Measurements from ENCODE around the gene ARHGAP24. TPM values are rescaled to one million over a fixed set of nuclear protein-coding genes. Genes with fewer than 3 reads are reported as not detected.
"Not testable (repeated sequence)": the region's sequence is repeated elsewhere in the genome, so short reads cannot be mapped to it uniquely, and the experiment has no call there.

The ARHGAP24 gene
- total RNA-seq, 2 donors from 2014 or later, result 26.9 to 47.2 TPM

DNA sequence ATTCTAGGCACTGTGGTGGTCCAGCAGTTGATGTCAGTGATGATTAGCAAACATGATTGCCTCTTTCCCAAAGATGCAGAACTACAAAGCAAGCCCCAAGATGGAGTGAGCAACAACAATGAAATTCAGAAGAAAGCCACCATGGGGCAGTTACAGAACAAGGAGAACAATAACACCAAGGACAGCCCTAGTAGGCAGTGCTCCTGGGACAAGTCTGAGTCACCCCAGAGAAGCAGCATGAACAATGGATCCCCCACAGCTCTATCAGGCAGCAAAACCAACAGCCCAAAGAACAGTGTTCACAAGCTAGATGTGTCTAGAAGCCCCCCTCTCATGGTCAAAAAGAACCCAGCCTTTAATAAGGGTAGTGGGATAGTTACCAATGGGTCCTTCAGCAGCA is 519.6 kb downstream of the ARHGAP24 start:
- DNase-seq (ENCODE audit: low spot score), result no peak
- intact Hi-C loops (cut with DNase I), result no loop called here

DNA sequence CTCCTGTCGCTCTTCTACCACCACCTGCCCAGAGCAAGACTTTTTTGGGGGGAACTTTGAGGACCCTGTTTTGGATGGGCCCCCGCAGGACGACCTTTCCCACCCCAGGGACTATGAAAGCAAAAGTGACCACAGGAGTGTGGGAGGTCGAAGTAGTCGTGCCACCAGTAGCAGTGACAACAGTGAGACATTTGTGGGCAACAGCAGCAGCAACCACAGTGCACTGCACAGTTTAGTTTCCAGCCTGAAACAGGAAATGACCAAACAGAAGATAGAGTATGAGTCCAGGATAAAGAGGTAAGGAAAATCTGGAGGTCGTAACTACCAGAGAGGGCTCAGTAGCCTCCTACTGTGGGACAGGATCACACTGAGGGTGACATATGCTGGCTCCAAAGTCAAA is 520.4 kb downstream of the ARHGAP24 start:
- intact Hi-C loops (cut with DNase I), result no loop called here
- DNase-seq (ENCODE audit: low spot score), result no peak

DNA sequence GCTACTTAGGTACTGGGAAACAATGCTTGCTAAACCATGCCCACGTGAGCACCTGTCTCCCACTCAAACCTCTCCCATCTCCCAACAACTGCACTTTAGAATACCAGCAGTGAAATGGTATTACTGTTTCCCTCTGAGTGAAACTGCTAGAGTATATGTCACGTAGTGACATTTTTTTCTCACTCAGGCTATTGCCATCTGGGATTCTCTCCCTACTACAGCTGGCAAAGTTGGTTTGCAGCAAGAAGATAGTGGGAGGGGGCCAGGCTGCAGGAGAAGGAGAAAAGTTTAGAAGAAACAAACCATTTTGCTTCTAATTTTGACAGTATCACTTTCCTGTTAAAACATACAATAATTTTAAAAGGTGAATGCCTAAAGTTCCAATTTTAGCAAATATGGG is 526.6 kb downstream of the ARHGAP24 start:
- DNase-seq (ENCODE audit: low spot score), result no peak
- intact Hi-C loops (cut with DNase I), result no loop called here

DNA sequence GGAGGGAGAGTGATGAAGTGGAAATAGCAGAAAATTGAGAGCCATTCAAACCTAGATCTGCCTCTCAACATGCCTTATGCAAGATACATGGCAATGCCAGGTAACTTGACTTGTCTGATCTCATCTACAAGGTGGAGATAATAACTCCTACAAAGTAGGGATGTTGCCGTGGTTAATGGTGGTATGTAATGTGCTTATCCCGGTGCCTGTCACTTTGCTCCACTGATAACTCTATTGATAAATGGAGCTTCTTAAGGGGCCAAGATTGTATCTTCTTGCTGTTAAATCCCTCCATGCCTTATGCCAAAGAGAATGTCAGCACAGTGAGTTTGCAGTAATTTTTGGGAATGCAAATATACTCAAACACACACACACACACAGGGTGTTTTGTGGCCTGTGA is 529.1 kb downstream of the ARHGAP24 start:
- no peak for DNase-seq (ENCODE audit: low spot score)
- intact Hi-C loops (cut with DNase I), result no loop called here

DNA sequence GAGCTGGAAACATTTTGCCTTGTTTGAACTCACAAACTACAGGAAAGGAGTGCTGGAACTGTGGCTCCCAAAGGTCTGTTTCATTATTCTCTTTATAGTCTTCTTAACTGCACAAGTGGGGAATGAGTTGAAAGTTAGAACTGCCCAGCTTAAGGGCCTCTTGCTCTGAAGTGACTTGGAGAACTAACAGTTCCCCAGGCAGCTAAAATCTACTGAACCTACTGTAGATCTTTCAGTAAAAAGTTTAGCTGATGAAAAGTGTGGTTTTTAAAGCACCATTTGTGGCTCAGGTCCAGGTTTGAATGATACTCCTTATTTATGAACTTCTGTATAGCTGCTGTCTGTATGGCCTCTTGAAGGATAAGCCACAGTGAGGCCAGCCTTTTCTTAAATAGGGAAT is 531.1 kb downstream of the ARHGAP24 start:
- intact Hi-C loops (cut with DNase I), result no loop called here
- no peak for DNase-seq (ENCODE audit: low spot score)

DNA sequence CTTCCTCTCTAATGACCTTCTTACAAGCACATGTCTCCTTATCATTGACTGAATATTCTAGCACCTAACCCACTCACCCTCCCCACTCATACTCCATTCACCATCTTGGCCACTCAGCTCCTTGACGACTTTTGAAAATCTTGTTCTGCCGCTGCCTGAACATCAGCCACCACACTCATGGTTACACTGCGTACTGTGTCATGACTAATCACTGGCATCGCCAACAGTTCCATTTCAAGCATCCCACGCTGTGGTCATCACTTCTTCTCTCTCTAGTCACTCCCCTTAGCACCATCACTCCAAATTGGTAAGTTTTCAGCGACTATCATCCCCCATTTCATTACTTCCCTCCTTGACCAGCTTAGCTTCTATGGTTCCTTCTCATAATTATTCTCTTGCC is 532.1 kb downstream of the ARHGAP24 start:
- DNase-seq (ENCODE audit: low spot score), result no peak
- intact Hi-C loops (cut with DNase I), result no loop called here

DNA sequence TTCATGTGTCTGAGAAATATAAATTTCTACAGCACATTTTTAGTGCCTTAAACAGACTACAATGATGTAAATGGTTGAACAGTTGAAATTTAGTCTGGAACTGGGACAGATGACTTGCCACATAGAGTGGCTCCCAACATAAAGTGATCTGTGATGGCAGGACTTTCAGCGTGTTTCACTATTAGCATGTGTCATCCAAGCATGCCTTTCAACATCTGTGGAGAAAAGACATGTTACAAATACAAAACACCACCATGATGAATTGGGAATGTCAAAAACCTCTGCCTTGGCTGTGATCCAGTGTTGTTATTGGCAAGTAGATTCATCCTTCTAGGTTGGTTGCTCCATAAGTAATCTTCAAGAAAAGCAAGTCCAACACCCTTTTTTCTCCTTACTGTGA is 536.2 kb downstream of the ARHGAP24 start:
- intact Hi-C loops (cut with DNase I), result no loop called here
- no peak for DNase-seq (ENCODE audit: low spot score)

DNA sequence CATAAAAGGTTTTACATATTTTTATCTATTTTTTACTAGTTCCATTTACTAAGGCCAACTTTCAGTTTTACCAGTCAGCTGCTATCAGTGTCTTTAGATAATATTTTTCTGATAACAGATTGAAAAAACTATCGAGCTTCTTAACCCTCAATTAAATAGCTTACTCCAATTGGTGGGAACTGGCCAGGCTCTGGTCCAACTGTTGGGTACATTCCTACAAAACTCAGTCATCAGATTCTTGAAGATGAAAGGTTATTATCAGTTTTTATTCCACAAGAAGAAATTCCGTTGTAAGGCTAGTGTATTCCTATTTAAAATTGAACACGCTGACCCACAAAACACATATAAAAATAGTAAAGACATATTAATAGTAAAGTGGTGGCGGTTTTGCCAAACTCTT is 538.7 kb downstream of the ARHGAP24 start:
- intact Hi-C loops (cut with DNase I), result no loop called here
- no peak for DNase-seq (ENCODE audit: low spot score)

DNA sequence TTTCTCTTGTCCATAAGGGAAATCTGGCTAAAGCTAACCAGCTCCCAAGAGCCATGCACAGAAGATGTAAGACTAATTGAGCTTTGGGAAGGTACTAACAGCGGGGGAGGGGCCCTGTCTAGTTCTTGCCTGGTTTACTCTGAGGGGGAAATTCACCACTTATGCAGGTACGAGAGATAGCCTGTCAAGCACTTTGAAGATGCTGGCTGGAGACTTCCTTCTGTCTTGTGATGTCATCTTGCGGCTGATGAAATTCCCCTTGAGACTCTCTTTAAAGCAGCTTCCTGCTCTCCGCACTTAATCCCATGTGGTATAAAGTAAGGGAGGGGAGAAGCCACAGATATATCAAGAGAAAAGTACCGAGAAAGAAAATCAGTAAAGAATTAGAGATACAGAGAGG is 539.6 kb downstream of the ARHGAP24 start:
- DNase-seq (ENCODE audit: low spot score), result no peak
- intact Hi-C loops (cut with DNase I), result no loop called here

DNA sequence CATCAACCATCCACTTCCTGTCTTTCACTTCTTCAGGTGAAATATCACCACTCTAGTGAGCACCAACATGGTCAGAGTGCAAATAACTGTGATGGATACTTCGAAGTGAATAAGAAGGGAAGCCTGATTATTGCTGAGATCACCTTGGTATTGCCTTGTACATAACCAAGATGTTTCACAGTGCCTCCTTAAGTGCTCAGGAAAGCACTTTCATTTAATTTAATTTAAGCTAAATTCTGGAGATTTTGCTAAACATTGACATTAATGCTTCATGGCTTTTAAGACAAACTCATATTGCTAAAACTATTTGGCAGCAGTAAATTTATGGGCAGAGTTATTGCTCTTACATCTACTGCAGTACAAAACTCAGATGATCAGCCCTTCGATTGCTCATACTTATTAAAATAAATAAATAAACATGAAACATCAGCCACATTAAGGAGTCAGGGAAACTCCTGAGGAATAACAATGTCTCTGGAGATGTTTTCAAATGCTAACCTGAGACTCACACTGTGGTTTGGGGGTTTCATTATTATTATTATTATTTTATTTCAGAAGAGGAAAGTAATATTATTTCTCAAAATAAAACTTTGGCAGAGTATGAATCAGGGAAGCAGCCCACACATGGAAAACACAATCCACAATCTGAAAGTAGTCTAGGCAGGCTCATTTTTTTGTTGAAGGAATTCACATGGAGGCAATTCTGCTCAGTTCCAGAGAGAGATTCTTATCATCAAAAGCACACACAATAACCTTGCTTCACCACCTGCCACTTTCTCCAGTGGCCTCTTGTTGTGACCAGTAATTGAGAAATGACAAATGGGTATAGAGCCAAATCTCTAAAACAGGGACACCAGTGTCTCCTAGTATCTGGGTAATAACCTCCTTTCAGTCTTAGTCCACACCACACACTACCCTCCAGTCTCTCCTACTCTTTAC is 540.7 kb downstream of the ARHGAP24 start:
- intact Hi-C loops (cut with DNase I), result no loop called here
- no peak for DNase-seq (ENCODE audit: low spot score)

DNA sequence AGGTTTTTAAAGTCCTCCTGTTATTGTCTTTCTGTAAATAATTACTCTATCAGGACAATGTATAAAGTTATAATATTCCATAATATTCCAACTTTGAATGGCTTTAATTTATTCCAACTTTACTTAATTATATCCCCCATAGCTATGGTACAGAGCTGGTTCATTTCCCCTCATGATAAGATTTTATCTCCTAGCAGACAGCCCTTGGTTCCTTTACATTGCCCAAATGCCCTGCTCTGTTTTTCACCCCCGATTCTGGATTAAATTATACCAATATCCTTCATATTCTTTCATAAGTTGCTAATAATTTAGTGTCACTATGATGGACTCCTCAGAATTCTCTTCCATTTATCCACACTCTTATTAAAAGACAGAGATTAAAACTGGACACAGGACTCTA is 544.4 kb downstream of the ARHGAP24 start:
- no peak for DNase-seq (ENCODE audit: low spot score)
- intact Hi-C loops (cut with DNase I), result no loop called here

DNA sequence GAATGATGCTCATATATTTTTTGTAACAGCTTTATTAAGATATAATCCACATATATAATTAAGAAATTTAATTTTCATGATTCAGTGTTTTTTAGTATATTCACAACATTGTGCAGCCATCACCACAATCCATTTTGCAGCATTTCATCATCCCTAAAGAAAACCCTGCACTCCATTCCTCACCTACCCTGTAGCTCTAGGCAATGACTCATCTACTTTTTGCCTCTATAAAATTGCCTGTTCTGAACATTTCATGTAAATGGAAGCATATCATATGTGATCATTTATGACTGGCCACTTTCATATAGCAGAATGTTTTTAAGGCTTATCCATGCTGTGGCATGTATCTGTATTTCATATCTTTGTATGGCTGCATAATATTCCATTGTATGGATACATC is 545.0 kb downstream of the ARHGAP24 start:
- no peak for DNase-seq (ENCODE audit: low spot score)
- intact Hi-C loops (cut with DNase I), result no loop called here

DNA sequence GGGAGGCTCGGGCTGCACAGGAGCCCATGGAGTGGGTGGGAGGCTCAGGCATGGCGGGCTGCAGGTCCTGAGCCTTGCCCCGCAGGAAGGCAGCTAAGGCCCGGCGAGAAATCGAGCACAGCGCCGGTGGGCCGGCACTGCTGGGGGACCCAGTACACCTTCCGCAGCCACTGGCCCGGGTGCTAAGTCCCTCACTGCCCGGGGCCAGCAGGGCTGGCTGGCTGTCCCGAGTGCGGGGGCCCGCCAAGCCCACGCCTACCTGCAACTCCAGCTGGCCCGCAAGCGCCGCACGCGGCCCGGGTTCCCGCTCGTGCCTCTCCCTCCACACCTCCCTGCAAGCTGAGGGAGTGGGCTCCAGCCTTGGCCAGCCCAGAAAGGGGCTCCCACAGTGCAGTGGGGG is 546.7 kb downstream of the ARHGAP24 start:
- intact Hi-C loops (cut with DNase I); DNase-seq (ENCODE audit: low spot score): not testable (repeated sequence)

DNA sequence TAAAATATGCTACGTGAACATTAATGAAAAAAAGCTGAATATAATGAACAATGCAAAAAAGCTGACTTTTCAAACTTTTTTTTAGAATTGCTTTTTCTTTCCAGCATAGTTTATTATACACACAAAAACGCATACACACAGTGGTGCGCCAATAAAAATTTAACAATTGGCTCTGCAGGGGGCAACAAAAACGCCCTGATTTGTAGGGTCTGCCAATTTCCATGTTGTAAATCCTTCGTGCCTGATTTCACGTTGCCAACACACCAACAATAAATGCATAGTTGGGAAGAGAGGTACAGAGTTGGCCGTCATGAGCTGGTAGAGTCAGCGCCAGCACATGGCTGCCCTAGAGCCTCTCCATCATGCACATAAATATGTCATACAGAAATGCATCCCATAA is 551.8 kb downstream of the ARHGAP24 start:
- DNase-seq (ENCODE audit: low spot score), result no peak
- intact Hi-C loops (cut with DNase I), result no loop called here

DNA sequence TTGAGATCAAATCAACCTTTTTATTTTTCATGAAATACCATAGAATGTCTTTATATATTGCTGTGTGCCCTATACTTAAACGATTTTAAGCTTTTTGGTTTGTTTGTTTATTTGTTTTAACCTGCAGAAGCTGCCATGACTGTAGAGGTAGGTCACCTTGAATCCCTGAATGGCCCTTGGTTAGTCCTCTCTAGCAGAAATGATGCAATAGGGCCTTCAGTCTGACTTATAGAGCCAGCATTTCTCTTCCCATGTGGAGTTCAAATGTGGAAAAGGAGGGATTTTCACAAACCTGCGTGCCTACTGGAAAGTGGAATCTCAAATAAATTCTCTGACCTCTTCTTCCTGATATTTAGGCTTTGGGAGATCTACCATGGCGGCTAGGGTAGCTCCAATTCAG is 557.0 kb downstream of the ARHGAP24 start:
- intact Hi-C loops (cut with DNase I), result no loop called here
- no peak for DNase-seq (ENCODE audit: low spot score)

DNA sequence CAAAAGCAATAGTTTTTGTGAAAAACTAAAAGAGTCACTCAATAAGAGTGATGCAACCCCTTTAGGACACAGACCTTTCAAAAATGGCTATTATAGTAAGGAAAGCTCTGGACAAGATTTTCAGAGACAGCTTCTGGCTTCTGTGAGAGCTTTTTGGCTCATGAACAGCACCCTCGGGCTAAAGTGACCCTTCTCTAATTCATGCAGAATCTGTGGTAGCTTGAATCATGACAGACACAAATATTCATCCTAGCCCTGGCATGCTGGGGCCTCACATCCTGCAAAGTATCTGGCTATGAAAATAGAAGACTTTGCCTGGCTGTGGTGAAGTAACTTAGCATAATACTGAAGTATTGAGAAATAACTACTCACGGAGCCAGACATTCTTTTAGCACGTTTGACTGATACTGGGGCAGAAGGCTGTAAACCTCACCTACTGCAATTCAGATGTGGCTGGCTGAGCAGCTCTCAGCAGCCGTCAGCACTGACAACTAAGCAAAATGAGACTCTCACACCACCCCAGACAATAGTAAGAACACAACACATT is 557.6 kb downstream of the ARHGAP24 start:
- DNase-seq (ENCODE audit: low spot score), result no peak
- intact Hi-C loops (cut with DNase I), result no loop called here

DNA sequence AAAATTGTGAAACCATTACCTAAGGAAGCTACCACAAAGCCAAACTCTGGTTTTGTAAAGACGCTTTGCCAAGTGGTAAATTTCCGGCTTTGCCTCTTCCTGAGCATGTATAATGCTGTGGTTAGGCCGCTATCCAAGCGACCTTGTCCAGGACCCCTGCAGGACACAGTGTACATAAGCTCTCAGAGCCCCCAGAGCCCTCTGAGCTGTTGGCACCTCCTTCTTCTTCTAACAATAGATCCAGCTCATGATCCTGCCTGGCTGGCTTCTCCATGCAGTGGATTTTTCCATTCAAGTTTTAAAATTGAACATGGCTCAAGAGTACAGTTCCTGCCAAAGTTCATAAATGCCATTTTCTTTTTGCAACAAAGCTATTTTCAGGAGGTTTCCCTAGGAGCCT is 558.2 kb downstream of the ARHGAP24 start:
- DNase-seq (ENCODE audit: low spot score), result peak; percentile 83
- intact Hi-C loops (cut with DNase I), result no loop called here

DNA sequence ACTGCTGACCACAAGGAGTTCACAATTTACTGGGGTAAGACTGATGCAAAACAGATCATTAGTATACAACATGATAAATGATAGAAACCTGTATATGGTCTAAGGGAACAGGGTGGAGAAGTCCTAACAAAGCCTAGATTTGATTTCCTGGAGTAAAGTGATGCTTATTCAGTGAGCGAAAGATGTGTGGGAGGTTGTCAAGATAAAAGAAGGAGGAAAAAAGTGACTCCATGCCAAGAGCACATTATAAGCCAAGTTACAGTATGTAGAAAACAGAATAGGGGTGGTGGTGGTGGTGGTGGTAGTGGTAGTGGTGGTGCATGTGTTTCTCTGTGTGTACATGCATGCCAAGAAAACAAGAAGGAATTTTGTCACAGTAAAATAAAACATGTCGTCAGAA is 559.7 kb downstream of the ARHGAP24 start:
- no peak for DNase-seq (ENCODE audit: low spot score)
- intact Hi-C loops (cut with DNase I), result no loop called here

DNA sequence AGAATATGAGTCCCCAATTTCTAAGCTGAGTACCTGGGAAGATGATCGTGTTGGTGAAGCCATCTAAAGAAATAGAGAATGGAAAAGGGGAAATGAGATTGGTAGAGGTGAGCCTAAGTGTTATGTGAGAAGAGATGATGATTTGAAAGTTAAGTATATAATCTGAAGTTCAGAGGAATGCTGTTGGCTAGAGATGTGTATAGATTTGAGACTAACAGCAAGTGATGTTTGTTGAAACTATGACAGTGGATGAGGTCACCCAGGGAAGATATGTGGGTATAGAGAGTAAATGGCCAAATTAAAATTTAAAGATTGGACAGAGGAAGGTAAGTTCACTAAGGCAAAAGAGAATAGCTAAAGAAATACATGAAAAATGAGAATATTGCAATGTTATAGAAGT is 560.7 kb downstream of the ARHGAP24 start:
- intact Hi-C loops (cut with DNase I), result no loop called here
- no peak for DNase-seq (ENCODE audit: low spot score)

DNA sequence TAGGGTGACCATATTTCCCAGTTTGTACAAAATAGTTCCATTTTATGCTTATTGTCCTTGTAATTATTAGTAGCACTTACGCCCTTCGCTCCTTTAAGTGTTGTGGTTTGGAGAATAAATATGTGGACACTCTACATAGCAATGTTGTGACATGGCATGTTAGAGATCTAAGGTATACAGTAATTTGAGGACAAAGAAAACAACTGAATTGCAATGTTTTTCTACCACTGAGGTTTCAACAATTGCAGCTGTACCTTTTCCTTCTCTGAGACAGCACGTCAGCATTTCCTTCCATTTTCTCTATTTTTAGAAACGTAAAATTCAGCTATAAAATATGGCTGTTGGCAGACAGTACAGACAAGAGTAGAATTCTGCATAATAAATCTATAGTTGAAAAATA is 561.8 kb downstream of the ARHGAP24 start:
- intact Hi-C loops (cut with DNase I), result no loop called here
- no peak for DNase-seq (ENCODE audit: low spot score)

DNA sequence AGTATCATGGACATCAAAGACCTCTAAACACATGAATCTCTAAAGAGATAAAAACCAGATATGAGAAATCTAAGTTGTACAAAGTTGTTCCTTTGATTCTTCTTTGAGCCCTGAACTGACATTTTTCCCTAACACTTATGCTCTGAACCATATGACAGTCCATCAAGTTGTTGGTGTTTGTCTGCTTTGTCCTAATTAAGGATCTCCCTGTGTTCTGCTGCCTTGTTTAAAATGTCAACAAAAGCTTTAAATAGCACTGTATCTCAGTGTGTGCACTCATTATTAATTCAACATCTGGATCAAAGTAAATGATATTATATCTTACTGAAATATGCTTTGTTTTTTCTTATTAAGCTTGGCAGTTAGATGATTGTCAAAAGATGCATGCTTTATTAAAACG is 563.1 kb downstream of the ARHGAP24 start:
- no peak for DNase-seq (ENCODE audit: low spot score)
- intact Hi-C loops (cut with DNase I), result no loop called here
